Upper lobe of left lung (tissue), 6 donors: ENCODE measurements around the gene FAM216A. TPM values are rescaled to one million over a fixed set of nuclear protein-coding genes. Genes with fewer than 3 reads are reported as not detected.

Experiments used
- ATAC-seq, 2 donors: fragments of 200-7000 bp; cut with Tn5 transposase; one replicate each; pipeline ENCODE4 v1.9.1; 2022; ENCODE audit warnings: mild to moderate bottlenecking in 2 of 2, moderate library complexity in 2 of 2; ENCODE audit not compliant: low FRiP score in 2 of 2
- DNase-seq, 2 donors: peaks; one replicate each; pipeline ENCODE4 v3.0.0-alpha.2; 2019 to 2020
- H3K27ac ChIP-seq, 4 donors: fragments of 200-600 bp; sonication (generic); one replicate each; pipeline ENCODE4 v1.5.1; 2016 to 2019
- H3K27me3 ChIP-seq, 4 donors: fragments of 200-600 bp; sonication (generic); one replicate each; pipeline ENCODE4 v1.5.1; 2017 to 2019
- H3K36me3 ChIP-seq, 4 donors: fragments of 200-600 bp; sonication (generic); one replicate each; pipeline ENCODE4 v1.5.1; 2016 to 2019
- H3K4me1 ChIP-seq, 4 donors: fragments of 200-600 bp; sonication (generic); one replicate each; pipeline ENCODE4 v1.5.1; 2018 to 2019
- H3K4me3 ChIP-seq, 4 donors: fragments of 200-600 bp; sonication (generic); one replicate each; pipeline ENCODE4 v1.5.1; 2017 to 2019; ENCODE audit warnings: mild to moderate bottlenecking in 2 of 4, moderate library complexity in 1 of 4
- H3K9me3 ChIP-seq, 4 donors: fragments of 200-600 bp; sonication (generic); one replicate each; pipeline ENCODE4 v1.5.1; 2018 to 2019
- EP300 ChIP-seq, 4 donors: sonication (generic); formaldehyde crosslinking; IDR thresholded peaks; one replicate each; pipeline ENCODE4 v1.5.1; 2017; ENCODE audit warnings: antibody characterized with exemption in 4 of 4, control low read depth in 2 of 4
- POLR2A ChIP-seq, 4 donors: fragments of 450-650 bp; IDR thresholded peaks; one replicate each; pipeline ENCODE4 v1.5.1; 2016 to 2017; ENCODE audit warnings: antibody characterized with exemption in 4 of 4, mild to moderate bottlenecking in 2 of 4
- POLR2AphosphoS5 ChIP-seq, 2 donors: sonication (generic); formaldehyde crosslinking; IDR thresholded peaks; one replicate each; pipeline ENCODE4 v1.5.1; 2017; ENCODE audit warnings: antibody characterized with exemption in 2 of 2
- WGBS, 2 donors: methylation state at CpG; one replicate each; pipeline ENCODE4 v1.1.5; 2017 to 2018; 5-methylcytosine and 5-hydroxymethylcytosine counted together
- total RNA-seq, 6 donors: library from RNA; depleted of rRNA in 4 of 6; stranded (reverse); fragments of >200 nt in 4 of 6; gene quantifications; one replicate each; pipeline versions ENCODE4 v1.1.0 to v1.2.1, GENCODE V29; 2016 to 2021
- TF ChIP-seq, protein P1 (sequence below), 6 experiments: fragments of 450-650 bp in 4 of 6; fragments of 200-600 bp in 2 of 6; sonication (generic) in 2 of 6; IDR thresholded peaks; one replicate each; pipeline ENCODE4 v1.5.1; 2016 to 2019; ENCODE audit warnings: antibody characterized with exemption in 6 of 6
- donor health status: DM: no; HTN: no; CAD: no; lungs with moderate emphysema.
- donor health status: DM: no; HTN: yes; CAD: no; lungs with severe emphysema.

The FAM216A gene
- total RNA-seq, 6 donors from 2014 or later: 3.1 to 6.1 (median 3.2) TPM

DNA sequence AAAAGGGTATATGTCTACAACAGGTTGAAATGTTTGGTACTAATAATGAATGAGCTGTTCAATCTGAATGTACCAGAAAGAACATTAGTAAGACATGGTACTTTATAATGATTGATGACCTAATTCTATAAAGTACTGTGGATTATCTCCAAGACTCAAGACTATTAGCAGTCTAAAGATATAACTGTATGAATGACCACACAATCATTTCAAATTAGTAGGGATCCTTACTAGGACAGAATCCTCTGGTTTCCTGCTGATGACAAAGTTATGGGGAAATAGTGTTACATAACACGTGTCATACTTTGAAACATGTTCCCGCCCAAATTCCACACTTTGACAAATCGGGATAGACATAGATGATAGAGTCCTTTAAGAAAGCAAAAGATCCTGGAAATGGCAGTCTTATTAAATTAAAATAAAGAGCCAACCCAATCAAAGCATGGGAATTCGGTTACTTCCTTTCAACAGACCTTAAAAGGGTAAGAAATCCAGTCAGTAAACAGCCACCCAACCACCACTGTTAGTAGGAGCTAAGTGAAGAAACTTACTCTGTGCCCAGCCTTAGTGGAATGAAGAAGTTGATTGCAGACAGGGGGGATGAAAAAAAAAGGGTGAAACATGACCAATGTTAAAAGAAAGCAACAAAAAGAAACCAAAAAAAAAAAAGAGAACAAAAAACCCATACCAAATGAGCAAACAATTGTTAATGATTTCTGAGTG, 30.5 kb downstream of the FAM216A start:
- Histone ChIP-seq H3K27me3 (no peaks in the 10 kb centered on the region), H3K9me3 (no peaks in the 10 kb centered on the region), H3K27ac (no peak overlapping the region), H3K4me1 (peaks cover 29 to 39% (median 33%) of the 10 kb centered on the region in 4 donors), H3K36me3 (peaks cover 5 to 27% (median 19%) of the 10 kb centered on the region in 4 donors), H3K4me3 (no peak overlapping the region)
- no peak for ATAC-seq
- no peak for TF ChIP-seq EP300 (IDR thresholded peaks at IDR 0.05)
- peak in 1 of 2 donors; percentile 22 for TF ChIP-seq POLR2AphosphoS5 (IDR thresholded peaks at IDR 0.05)
- WGBS, 2 donors: 45 to 48% methylated on average over 4 of the region's 4 CpGs
- no peak for DNase-seq

DNA sequence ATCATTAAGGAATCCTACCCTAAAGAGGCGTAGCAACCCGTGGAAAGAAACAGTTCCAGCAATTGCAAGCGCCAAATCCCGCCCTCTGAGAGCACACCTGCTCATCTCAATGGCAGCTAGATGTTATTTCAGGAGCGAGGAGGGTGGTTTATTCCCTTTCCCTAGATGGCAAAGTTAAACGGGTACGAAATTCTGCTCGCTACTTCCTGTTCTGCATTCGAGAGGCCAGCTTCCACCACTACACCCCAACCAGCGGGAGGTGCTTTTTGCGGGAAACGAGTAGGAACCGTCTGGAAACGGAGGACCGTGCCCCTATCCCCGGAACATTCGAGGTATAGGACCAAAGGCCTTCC, 32.7 kb downstream of the FAM216A start:
- DNase-seq (peak in 1 of 2 donors; percentile 57), ATAC-seq (peak; percentile 62)
- H3K27me3 ChIP-seq: no peaks in the 10 kb centered on the region
- TF ChIP-seq POLR2A (IDR thresholded peaks at IDR 0.05) (no peak), POLR2AphosphoS5 (IDR thresholded peaks at IDR 0.05) (peak in 1 of 2 donors; percentile 8)
- H3K36me3 ChIP-seq: peaks cover 0 to 5% (median 2%) of the 10 kb centered on the region in 4 donors
- peak overlapping the region; percentile 92 to 98 (median 96) for H3K4me3 ChIP-seq
- peaks cover 29 to 39% (median 33%) of the 10 kb centered on the region in 4 donors for H3K4me1 ChIP-seq
- no peaks in the 10 kb centered on the region for H3K9me3 ChIP-seq
- peak overlapping the region; percentile 92 to 98 (median 97) for H3K27ac ChIP-seq
- WGBS, 2 donors: 0 to 1% methylated on average over 14 to 17 of the region's 17 CpGs

DNA sequence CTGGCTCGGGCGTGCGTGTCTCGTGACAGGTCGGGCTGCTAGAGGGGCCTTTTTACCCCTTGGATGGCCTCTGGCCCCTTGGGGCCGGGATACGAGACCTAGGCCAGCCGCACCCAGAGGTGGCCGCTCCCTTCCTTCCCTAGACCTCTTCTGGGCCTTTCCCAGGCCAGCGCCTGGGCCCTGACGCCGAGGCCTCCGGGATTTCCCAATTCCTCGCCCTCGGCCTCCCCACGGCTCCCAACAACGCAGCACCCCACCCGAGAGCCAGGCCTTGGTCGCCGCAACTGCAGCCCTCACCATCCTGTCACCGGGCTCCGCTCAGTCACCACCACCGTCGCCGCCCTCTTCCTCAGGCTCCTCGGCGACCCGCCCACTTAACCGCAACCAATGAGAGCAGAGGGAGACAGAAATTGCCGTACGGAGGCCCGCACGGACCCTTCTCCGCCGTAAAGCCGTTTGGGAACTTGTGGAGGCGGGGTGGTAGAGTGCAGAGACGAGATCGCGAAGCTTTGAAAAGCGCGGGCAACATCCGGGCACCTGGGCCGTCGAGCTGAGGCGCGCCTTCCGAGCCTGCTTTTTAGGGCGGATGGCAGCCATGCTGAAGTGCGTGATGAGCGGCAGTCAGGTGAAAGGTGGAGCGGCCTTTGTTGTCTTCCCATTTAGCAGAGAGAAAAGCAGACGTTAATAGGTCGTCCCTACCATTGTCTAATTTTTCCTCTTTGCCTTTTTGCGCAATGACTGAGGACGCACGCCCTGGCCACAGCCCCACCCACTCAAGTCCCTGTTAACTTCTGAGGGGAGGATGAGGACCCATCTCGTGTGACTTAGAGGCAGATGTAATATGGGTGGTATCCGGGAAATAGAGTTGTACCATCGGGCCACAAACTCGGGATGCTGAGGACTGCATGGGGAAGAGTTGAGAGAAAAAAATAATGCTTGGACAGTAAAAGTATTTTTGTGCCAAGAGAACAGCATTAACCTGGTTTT, 33.4 kb downstream of the FAM216A start, which contains the start of the genes RAD9B and VPS29:
TSS of gene RAD9B (plus strand) at position 580 of the 987 bp plus-strand sequence. CDS start at position 587, 7 bp downstream.
TSS of gene VPS29 (minus strand) at position 360 of the 987 bp plus-strand sequence. CDS start at position 300, 60 bp downstream.
- TF ChIP-seq, protein P1, sequence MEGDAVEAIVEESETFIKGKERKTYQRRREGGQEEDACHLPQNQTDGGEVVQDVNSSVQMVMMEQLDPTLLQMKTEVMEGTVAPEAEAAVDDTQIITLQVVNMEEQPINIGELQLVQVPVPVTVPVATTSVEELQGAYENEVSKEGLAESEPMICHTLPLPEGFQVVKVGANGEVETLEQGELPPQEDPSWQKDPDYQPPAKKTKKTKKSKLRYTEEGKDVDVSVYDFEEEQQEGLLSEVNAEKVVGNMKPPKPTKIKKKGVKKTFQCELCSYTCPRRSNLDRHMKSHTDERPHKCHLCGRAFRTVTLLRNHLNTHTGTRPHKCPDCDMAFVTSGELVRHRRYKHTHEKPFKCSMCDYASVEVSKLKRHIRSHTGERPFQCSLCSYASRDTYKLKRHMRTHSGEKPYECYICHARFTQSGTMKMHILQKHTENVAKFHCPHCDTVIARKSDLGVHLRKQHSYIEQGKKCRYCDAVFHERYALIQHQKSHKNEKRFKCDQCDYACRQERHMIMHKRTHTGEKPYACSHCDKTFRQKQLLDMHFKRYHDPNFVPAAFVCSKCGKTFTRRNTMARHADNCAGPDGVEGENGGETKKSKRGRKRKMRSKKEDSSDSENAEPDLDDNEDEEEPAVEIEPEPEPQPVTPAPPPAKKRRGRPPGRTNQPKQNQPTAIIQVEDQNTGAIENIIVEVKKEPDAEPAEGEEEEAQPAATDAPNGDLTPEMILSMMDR (IDR thresholded peaks at IDR 0.05): peak in 2 of 6 experiments; percentile 25 to 32
- peak; percentile 98 to 99 for TF ChIP-seq POLR2AphosphoS5 (IDR thresholded peaks at IDR 0.05)
- TF ChIP-seq POLR2A (IDR thresholded peaks at IDR 0.05): peak; percentile 73 to 98 (median 89)
- TF ChIP-seq EP300 (IDR thresholded peaks at IDR 0.05): peak in 1 of 4 donors; percentile 78
- H3K4me3 ChIP-seq: peak within 1 kb of the TSS; percentile 92 to 98 (median 96)
- peak within 1 kb of the TSS; percentile 92 to 98 (median 97) for H3K27ac ChIP-seq
- no peaks in the 10 kb centered on the region for H3K9me3 ChIP-seq
- peaks cover 29 to 39% (median 33%) of the 10 kb centered on the region in 4 donors for H3K4me1 ChIP-seq
- DNase-seq (peak; percentile 96 to 98), ATAC-seq (peak; percentile 99)
- WGBS, 2 donors: 7 to 13% methylated on average over 29 to 59 of the region's 61 CpGs
- H3K27me3 ChIP-seq: no peaks in the 10 kb centered on the region
- H3K36me3 ChIP-seq: peaks cover 0 to 5% (median 2%) of the 10 kb centered on the region in 4 donors

DNA sequence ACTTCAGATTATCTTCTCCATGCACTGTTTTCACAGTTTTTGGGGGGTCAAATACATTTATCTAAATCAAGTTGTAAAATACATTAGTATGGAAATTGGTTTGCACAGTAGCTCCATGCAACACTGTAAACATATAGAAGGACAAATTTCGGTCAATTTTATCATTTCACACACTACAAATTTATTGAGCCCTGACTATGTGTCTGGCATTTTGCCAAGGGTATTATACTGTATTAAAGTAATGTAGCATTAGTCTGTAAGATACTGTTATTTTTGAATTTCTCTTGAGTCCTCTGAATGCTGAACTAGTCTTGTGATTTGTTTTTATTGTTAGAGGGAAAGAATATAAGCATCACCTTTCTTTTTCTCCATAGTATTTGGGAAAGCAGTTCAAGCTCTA, 34.8 kb downstream of the FAM216A start:
- WGBS, 2 donors: 78 to 91% methylated on average over 1 of the region's 1 CpG
- ATAC-seq: no peak

DNA sequence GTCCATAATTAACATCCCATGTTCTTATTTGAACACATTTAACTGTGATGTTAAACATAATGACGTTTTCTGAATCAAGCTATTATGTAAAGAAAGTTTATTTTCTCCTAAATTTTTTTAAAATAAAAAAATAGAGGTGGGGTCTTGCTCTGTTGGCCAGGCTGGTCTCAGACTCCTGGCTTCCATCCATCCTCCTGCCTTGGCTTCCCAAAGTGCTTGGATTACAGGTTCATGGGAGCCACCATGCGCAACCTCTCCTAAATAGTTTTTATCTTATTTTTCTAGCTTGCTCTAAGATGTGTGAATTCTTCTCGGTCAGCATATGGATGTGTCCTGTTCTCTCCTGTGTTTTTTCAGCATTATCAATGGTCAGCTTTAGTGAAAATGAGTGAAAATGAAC, 36.7 kb downstream of the FAM216A start:
- ATAC-seq (no peak), DNase-seq (no peak)
- TF ChIP-seq, protein P1 (IDR thresholded peaks at IDR 0.05): no peak
- TF ChIP-seq POLR2AphosphoS5 (IDR thresholded peaks at IDR 0.05) (no peak), EP300 (IDR thresholded peaks at IDR 0.05) (no peak), POLR2A (IDR thresholded peaks at IDR 0.05) (no peak)
- Histone ChIP-seq H3K27ac (no peak overlapping the region), H3K4me1 (peaks cover 9 to 13% (median 12%) of the 10 kb centered on the region in 4 donors), H3K4me3 (no peak overlapping the region), H3K36me3 (no peaks in the 10 kb centered on the region), H3K27me3 (no peaks in the 10 kb centered on the region), H3K9me3 (no peaks in the 10 kb centered on the region)
- WGBS, 2 donors: 84% methylated on average over 3 of the region's 3 CpGs

More for the DNA sequence above, 34.8 kb downstream of the FAM216A start:
- peaks cover 27 to 32% (median 30%) of the 10 kb centered on the region in 4 donors for H3K4me1 ChIP-seq
- H3K27ac ChIP-seq: no peak overlapping the region
- DNase-seq: no peak
- no peaks in the 10 kb centered on the region for H3K27me3 ChIP-seq
- H3K36me3 ChIP-seq: peaks cover 0 to 1% (median 0%) of the 10 kb centered on the region in 4 donors
- H3K4me3 ChIP-seq: no peak overlapping the region
- no peaks in the 10 kb centered on the region for H3K9me3 ChIP-seq
- TF ChIP-seq, protein P1 (IDR thresholded peaks at IDR 0.05): no peak
- no peak for TF ChIP-seq POLR2AphosphoS5 (IDR thresholded peaks at IDR 0.05)
- TF ChIP-seq POLR2A (IDR thresholded peaks at IDR 0.05): no peak
- no peak for TF ChIP-seq EP300 (IDR thresholded peaks at IDR 0.05)
